Large intestine (tissue), 3 donors: ENCODE results near the gene C14orf180. TPM values are rescaled to one million over a fixed set of nuclear protein-coding genes. Genes with fewer than 3 reads are reported as not detected.
A peak's percentile ranks its signal among the peaks of the same experiment; 100 is the strongest.
"Not testable (repeated sequence)": the region's sequence is repeated elsewhere in the genome, so short reads cannot be mapped to it uniquely, and the experiment has no call there.

Source experiments
- DNase-seq, 2 donors: peaks; one replicate each; pipeline versions ENCODE4 v3.0.0 to v3.0.0-alpha.2; 2013
- H3K27ac ChIP-seq: one replicate; pipeline ENCODE4 v1.5.1; 2013; ENCODE audit warnings: low read length
- H3K27me3 ChIP-seq: 2 replicates; pipeline ENCODE4 v1.6.1; 2013; ENCODE audit warnings: low read length; ENCODE audit not compliant: control insufficient read depth, insufficient read depth
- H3K36me3 ChIP-seq: 2 replicates; pipeline ENCODE4 v1.6.1; 2013; ENCODE audit warnings: low read length; ENCODE audit not compliant: control insufficient read depth, insufficient read depth
- H3K4me1 ChIP-seq: one replicate; pipeline ENCODE4 v1.6.1; 2013; ENCODE audit warnings: low read length; ENCODE audit not compliant: control insufficient read depth, insufficient read depth
- H3K4me3 ChIP-seq: one replicate; pipeline ENCODE4 v1.5.1; 2013; ENCODE audit warnings: low read length
- H3K9me3 ChIP-seq: one replicate; pipeline ENCODE4 v1.6.1; 2013; ENCODE audit warnings: mild to moderate bottlenecking, low read depth, low read length, moderate library complexity; ENCODE audit not compliant: control insufficient read depth
- WGBS: methylation state at CpG from one replicate; pipeline ENCODE4 v1.1.5; 2013; ENCODE audit warnings: low lambda C conversion rate; ENCODE audit not compliant: insufficient coverage; 5-methylcytosine and 5-hydroxymethylcytosine counted together
- polyA plus RNA-seq: library from polyadenylated mRNA; unstranded; fragments of 120-200 nt; gene quantifications from one replicate; pipeline ENCODE4 v1.2.1, GENCODE V29; 2013

The C14orf180 gene
- polyA plus RNA-seq, 1 donor: 0.22 TPM

DNA sequence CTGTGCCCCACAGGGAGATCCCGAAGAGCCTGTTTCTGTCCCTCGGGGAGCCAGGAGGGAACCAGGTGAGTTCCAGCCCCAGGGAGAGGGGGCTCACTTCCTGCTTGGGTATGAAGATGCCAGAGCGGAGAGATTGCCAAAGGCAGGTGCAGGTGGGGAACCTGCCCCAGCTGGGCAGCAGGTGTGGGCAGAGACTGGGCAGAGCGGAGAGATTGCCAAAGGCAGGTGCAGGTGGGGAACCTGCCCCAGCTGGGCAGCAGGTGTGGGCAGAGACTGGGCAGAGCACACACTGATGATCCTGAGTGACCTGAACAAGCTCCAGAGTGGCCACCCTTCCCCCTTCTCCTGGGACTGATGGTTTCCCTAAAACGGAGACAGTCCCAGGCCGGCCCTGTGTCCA lies 375 bp downstream of the C14orf180 start:
- DNase-seq, H3K27me3 ChIP-seq, H3K36me3 ChIP-seq, H3K27ac ChIP-seq, H3K9me3 ChIP-seq, H3K4me3 ChIP-seq: not testable (repeated sequence)
- no CpG with 5 or more reads among the region's 6 CpGs for WGBS
- peaks cover 71% of the 10 kb centered on the region for H3K4me1 ChIP-seq

DNA sequence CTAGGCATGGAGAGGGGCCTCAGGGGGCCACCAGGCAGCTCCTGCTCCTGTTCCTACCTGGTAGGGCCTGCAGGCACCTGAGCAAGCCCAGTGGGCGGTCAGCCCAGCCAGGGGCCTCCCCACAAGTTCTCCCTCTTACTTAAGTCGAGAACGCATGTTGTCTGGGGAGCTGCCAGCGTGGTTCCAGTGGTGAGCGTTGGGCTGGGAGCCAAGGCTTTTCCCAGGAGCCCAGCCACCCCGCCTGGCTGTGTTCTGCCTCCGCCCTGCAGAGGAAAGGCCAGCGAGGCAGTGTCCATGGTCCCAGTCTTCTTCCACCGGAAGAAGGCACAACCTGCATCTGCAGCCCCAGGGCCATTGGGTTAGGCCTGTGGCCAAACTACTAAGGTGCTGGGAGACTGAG lies 1.4 kb downstream of the C14orf180 start:
- Histone ChIP-seq H3K9me3 (no peaks in the 10 kb centered on the region), H3K4me1 (peaks cover 61% of the 10 kb centered on the region), H3K4me3 (no peak overlapping the region), H3K27me3 (no peaks in the 10 kb centered on the region), H3K27ac (no peak overlapping the region), H3K36me3 (no peaks in the 10 kb centered on the region)
- no peak for DNase-seq
- no CpG with 5 or more reads among the region's 9 CpGs for WGBS

DNA sequence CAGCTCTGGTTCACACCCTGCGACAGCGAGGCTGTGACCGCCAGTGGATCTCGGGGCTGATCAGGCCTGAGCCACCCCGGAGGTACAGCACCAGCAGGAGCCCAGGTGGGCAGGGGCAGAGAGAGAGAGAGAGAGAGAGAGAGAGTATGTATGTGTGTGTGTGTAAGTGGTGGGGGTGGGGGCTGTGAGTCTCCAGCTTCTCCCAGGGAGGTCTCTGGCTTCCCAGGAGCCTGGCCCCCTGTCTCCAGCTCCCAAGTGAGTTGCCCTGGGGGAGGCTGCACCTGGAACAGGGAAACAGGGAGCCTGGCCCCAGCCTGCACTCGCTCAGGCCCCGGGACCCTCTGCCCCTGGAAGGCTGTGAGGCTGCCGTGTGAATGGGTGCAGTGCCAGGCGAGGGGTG lies 2.0 kb downstream of the C14orf180 start:
- WGBS: no CpG with 5 or more reads among the region's 9 CpGs
- H3K4me1 ChIP-seq: peaks cover 57% of the 10 kb centered on the region
- H3K36me3 ChIP-seq: no peaks in the 10 kb centered on the region
- H3K9me3 ChIP-seq: no peaks in the 10 kb centered on the region
- DNase-seq: no peak
- H3K4me3 ChIP-seq: no peak overlapping the region
- H3K27me3 ChIP-seq: no peaks in the 10 kb centered on the region
- H3K27ac ChIP-seq: no peak overlapping the region

DNA sequence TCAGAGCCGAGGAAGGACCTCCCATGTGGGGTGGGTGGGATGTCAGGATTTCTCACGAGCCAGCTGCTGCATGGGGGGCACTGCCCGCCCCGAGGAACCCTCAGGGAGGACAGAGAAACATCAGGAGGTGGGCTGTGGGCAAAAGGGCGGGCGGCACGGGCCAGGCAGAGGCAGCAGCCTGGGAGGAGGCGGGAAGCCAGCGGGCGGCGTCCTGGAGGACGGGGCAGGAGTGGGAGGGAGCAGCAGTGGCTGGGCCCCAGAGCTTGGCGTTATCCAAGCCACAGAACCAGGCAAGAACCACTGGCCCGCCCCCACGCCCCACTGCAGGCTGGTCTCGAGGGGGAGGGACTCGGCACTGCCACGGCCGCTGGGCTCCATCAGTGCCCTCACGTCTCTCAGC lies 2.4 kb downstream of the C14orf180 start:
- Histone ChIP-seq H3K36me3 (no peaks in the 10 kb centered on the region), H3K9me3 (no peaks in the 10 kb centered on the region), H3K4me1 (peaks cover 55% of the 10 kb centered on the region), H3K4me3 (no peak overlapping the region), H3K27me3 (no peaks in the 10 kb centered on the region), H3K27ac (peak overlapping the region; percentile 45)
- no peak for DNase-seq
- 95% methylated on average over 4 of the region's 20 CpGs for WGBS

DNA sequence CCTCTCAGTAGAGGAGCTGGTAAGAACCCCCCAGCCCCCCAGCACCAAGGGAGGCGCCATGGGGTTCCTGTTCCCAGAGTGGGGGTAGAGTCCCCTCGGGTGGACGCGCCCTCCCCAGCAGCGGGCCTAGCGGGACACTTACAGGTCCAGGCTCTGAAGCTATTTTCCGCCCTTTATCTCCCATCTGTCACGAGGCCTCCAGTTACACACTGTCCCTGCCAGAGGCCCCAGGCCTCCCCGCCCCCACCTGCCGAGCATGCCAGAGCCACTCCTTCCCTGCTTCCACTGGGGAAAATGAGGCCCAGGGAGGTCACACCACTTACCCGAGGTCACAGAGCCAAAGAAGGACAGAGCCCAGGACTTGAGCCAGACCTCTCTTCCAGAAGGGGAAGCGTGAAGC lies 3.1 kb downstream of the C14orf180 start:
- WGBS: no CpG with 5 or more reads among the region's 12 CpGs
- no peak overlapping the region for H3K4me3 ChIP-seq
- H3K27ac ChIP-seq: peak overlapping the region; percentile 45
- no peaks in the 10 kb centered on the region for H3K9me3 ChIP-seq
- DNase-seq: peak; percentile 87 to 91
- no peaks in the 10 kb centered on the region for H3K36me3 ChIP-seq
- peaks cover 48% of the 10 kb centered on the region for H3K4me1 ChIP-seq
- no peaks in the 10 kb centered on the region for H3K27me3 ChIP-seq

DNA sequence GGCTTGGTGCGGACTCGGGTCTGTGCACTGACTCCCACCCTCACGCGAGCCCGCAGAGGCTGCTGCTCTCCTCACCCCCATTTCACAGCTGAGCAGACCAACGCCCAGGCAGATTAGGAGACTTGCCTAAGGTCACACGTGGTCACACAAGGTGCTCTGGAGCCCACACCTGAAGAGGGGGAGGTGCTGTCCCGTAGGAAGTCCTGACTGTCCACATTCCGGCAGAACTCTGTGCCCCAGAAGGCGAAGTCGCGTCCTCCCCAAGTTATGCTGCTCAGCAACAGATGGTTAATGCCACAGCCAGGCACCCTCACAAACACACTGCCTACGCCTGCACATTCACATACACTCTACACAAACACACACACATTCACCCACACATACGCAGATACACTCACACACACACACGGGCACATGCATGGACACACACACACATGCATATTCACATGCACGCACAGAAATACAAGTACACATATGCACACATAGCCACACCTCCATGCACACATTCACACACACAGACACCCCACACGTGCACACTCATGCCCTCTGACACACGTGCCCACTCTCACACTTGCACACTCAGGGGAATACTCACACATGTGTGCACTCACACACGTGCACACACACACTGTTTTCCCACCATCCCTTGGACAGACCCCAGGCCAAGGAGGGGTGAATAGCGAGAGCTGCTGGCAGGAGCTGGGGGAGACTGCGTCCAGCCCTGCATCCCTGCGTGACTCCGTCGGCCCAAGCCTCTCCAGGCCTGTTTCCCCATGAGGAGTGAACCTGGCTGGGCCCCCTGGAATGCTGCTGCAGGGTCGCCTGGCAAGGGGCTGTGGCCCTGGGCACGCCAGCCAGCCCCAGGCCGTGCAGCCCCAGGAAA lies 4.1 kb downstream of the C14orf180 start:
- Histone ChIP-seq H3K9me3 (no peaks in the 10 kb centered on the region), H3K27me3 (no peaks in the 10 kb centered on the region), H3K27ac (no peak overlapping the region), H3K4me1 (peaks cover 42% of the 10 kb centered on the region), H3K36me3 (no peaks in the 10 kb centered on the region), H3K4me3 (no peak overlapping the region)
- DNase-seq: no peak
- no CpG with 5 or more reads among the region's 27 CpGs for WGBS

DNA sequence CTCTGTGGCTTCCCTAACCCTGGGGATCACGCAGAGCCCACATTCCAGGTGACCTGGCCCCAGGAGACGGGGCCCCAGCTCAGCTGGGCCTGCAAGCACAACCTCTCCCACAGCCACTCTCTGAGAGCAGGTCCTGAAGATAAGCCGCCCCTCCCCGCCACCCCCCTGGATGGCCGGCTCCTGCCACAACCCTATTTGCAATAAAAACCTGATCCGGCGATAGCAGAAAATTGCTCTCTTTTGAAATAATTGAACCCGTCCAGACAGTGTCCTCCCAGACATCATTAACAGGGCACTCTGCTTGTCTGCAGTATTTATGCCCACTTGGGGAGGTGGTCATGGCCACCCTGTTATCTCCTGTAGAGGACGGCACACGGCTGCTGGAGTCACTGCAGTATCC lies 5.0 kb downstream of the C14orf180 start:
- no peaks in the 10 kb centered on the region for H3K36me3 ChIP-seq
- no peaks in the 10 kb centered on the region for H3K27me3 ChIP-seq
- DNase-seq: no peak
- no peak overlapping the region for H3K27ac ChIP-seq
- no CpG with 5 or more reads among the region's 10 CpGs for WGBS
- no peaks in the 10 kb centered on the region for H3K9me3 ChIP-seq
- peaks cover 35% of the 10 kb centered on the region for H3K4me1 ChIP-seq
- H3K4me3 ChIP-seq: no peak overlapping the region

DNA sequence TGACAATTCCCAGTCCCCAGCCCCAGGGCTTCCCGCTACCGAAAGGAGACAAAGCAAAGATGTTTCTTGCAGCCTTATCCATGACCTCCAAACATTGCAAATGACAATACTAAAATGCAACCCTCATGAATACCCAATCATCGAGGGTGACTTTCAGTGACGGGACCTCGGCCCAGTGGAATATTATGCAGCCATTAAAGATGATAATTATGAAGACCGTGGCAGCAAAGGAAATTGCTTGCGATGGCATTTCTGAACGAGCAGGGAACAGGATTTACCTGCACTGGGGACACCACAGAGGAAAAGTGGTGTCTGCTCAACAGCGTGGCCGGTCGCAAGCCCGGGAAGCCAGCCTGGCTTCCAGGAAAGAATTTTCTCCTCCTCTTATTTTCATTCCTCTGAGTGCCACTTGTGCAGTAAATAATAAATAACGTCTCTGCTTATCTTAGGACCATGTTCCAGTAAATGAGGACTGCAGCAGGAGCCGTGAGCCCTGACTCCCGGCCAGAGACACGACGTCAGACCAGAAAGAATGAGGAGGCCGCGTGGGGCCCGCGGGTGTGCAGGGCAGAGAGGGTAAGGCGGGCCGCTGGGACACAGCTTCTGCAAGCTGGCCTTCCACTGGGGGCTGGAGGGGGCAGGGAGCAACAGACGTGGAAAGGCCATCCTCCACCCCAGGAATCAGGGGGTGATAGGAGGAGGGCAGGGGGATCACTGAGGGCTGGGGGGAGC lies 6.6 kb downstream of the C14orf180 start:
- Histone ChIP-seq H3K9me3 (no peaks in the 10 kb centered on the region), H3K27me3 (no peaks in the 10 kb centered on the region), H3K36me3 (no peaks in the 10 kb centered on the region), H3K27ac (no peak overlapping the region), H3K4me3 (no peak overlapping the region), H3K4me1 (peaks cover 33% of the 10 kb centered on the region)
- DNase-seq: no peak
- WGBS: no CpG with 5 or more reads among the region's 24 CpGs

DNA sequence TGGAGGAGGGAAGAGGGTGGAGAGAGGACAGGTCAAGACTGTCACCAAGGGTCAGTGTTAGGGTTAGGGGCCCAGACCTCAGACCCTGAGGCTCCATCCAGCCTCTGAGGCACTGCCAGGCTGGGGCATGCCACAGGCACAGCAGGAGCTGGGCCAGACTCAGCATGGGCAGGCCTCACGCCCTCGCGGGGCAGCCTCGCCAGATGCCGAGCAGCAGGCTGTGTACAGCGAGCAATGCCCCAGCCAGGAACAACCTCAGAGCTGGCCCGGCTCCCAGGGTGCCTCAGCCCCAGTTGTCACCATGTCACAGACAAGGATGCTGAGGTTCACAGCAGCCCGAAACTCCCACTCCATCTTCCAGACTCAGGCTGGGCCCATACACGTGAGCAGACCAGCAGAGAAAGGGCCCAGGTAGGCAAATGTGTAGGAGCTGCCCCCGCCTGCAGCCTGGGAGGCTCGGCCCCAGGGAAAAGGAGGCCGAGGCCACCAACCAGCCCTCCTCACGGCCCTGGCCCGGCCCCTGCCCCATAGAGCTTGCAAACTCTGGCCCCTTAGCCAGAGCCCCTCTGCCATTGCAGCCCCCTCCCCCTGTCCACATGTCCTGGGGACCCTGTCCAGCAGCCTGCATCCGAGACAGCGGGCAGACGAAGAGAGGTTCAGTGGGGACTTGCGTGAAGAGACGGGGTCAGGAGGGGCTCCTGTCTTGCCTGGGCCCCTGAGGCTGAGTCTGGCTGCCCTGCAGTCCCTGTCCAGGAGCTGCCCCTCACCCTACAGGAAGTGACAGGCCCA lies 7.5 kb downstream of the C14orf180 start:
- no CpG with 5 or more reads among the region's 19 CpGs for WGBS
- Histone ChIP-seq H3K4me3 (no peak overlapping the region), H3K27me3 (no peaks in the 10 kb centered on the region), H3K27ac (no peak overlapping the region), H3K36me3 (no peaks in the 10 kb centered on the region), H3K4me1 (peaks cover 28% of the 10 kb centered on the region), H3K9me3 (no peaks in the 10 kb centered on the region)
- DNase-seq: no peak

DNA sequence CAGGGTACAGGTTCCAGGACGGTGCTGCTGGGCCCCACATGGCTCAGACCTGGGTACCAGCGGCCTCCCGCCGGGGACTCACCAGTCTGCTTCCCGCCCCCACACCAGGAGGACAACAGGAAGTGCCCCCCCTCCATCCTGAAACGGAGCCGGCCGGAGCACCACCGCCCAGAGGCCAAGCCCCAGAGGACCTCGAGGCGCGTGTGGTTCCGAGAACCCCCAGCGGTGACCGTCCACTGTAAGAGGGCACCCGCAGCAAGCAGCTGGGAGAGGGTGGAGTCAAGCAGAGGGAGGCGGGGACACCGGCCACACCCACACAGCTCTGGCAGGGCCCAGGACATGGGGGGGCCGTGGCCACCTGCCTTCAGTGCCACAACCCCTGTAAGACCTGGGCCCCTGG lies 8.1 kb downstream of the C14orf180 start:
- H3K4me3 ChIP-seq: no peak overlapping the region
- no peaks in the 10 kb centered on the region for H3K9me3 ChIP-seq
- DNase-seq: no peak
- no peaks in the 10 kb centered on the region for H3K27me3 ChIP-seq
- peaks cover 22% of the 10 kb centered on the region for H3K4me1 ChIP-seq
- H3K27ac ChIP-seq: no peak overlapping the region
- no peaks in the 10 kb centered on the region for H3K36me3 ChIP-seq
- no CpG with 5 or more reads among the region's 19 CpGs for WGBS
